H9 (cell line): Measurements from ENCODE around the gene USP20. TPM values are rescaled to one million over a fixed set of nuclear protein-coding genes. Genes with fewer than 3 reads are reported as not detected.

Experiments
- DNase-seq: peaks from one replicate; pipeline ENCODE4 v3.0.0-alpha.2; 2017
- H2AFZ ChIP-seq: one replicate; pipeline ENCODE4 v1.6.1; 2013; ENCODE audit warnings: mild to moderate bottlenecking, low read length, control low read depth, moderate library complexity
- H2AK5ac ChIP-seq: 2 replicates; pipeline ENCODE4 v1.6.1; 2013; ENCODE audit warnings: low read length, control low read depth, mixed read lengths; ENCODE audit not compliant: insufficient read length
- H2BK120ac ChIP-seq: one replicate; pipeline ENCODE4 v1.6.1; 2013; ENCODE audit warnings: low read depth, mild to moderate bottlenecking, low read length, control low read depth, inconsistent platforms; ENCODE audit not compliant: poor library complexity, severe bottlenecking
- H2BK12ac ChIP-seq: 2 replicates; pipeline ENCODE4 v1.6.1; 2013; ENCODE audit warnings: low read length, control low read depth, mixed read lengths, low read depth; ENCODE audit not compliant: insufficient read length
- H2BK15ac ChIP-seq: 2 replicates; pipeline ENCODE4 v1.6.1; 2013; ENCODE audit warnings: low read depth, low read length, control low read depth
- H2BK20ac ChIP-seq: one replicate; pipeline ENCODE4 v1.6.1; 2013; ENCODE audit warnings: low read depth, mild to moderate bottlenecking, low read length, control low read depth, inconsistent platforms; ENCODE audit not compliant: poor library complexity, severe bottlenecking
- H2BK5ac ChIP-seq: 2 replicates; pipeline ENCODE4 v1.6.1; 2013; ENCODE audit warnings: low read length, control low read depth, mixed read lengths; ENCODE audit not compliant: insufficient read length
- H3K14ac ChIP-seq: 2 replicates; pipeline ENCODE4 v1.6.1; 2013; ENCODE audit warnings: low read length, control low read depth; ENCODE audit not compliant: insufficient read depth
- H3K18ac ChIP-seq: 2 replicates; pipeline ENCODE4 v1.6.1; 2013; ENCODE audit warnings: low read depth, mild to moderate bottlenecking, mixed read lengths, low read length, control low read depth; ENCODE audit not compliant: insufficient read length
- H3K23ac ChIP-seq: 2 replicates; pipeline ENCODE4 v1.6.1; 2013; ENCODE audit warnings: low read length, control low read depth, mixed read lengths, low read depth; ENCODE audit not compliant: insufficient read length
- H3K23me2 ChIP-seq: 2 replicates; pipeline ENCODE4 v1.6.1; 2013; ENCODE audit warnings: low read depth, mild to moderate bottlenecking, mixed read lengths, low read length, control low read depth; ENCODE audit not compliant: insufficient read length, poor library complexity, severe bottlenecking
- H3K27ac ChIP-seq: 2 replicates; pipeline ENCODE4 v1.5.1; 2013; ENCODE audit warnings: low read length, control low read depth, mixed read lengths, low read depth; ENCODE audit not compliant: insufficient read length
- H3K27me3 ChIP-seq: 2 replicates; pipeline ENCODE4 v1.6.1; 2013; ENCODE audit warnings: low read length, control low read depth, inconsistent platforms; ENCODE audit not compliant: insufficient read depth
- H3K4ac ChIP-seq: 2 replicates; pipeline ENCODE4 v1.6.1; 2013; ENCODE audit warnings: low read depth, mild to moderate bottlenecking, control low read depth, inconsistent platforms, low read length, moderate library complexity
- H3K4me1 ChIP-seq: 2 replicates; pipeline ENCODE4 v1.6.1; 2013; ENCODE audit warnings: low read length, control low read depth, inconsistent platforms; ENCODE audit not compliant: insufficient read depth
- H3K4me2 ChIP-seq: 2 replicates; pipeline ENCODE4 v1.6.1; 2013; ENCODE audit warnings: low read length, control low read depth, mixed read lengths; ENCODE audit not compliant: insufficient read length, insufficient read depth
- H3K56ac ChIP-seq: 2 replicates; pipeline ENCODE4 v1.6.1; 2013; ENCODE audit warnings: low read depth, mild to moderate bottlenecking, mixed read lengths, low read length, control low read depth; ENCODE audit not compliant: insufficient read length
- H3K79me1 ChIP-seq: 2 replicates; pipeline ENCODE4 v1.6.1; 2013; ENCODE audit warnings: low read depth, mild to moderate bottlenecking, moderate library complexity, low read length, control low read depth, inconsistent platforms; ENCODE audit not compliant: insufficient read depth, poor library complexity, severe bottlenecking
- H3K79me2 ChIP-seq: 2 replicates; pipeline ENCODE4 v1.6.1; 2013; ENCODE audit warnings: low read length, control low read depth, inconsistent platforms; ENCODE audit not compliant: insufficient read depth
- H3K9ac ChIP-seq: 2 replicates; pipeline ENCODE4 v1.6.1; 2013; ENCODE audit warnings: low read length, control low read depth, mixed read lengths; ENCODE audit not compliant: insufficient read length; ENCODE audit errors: extremely low read depth
- H3K9me3 ChIP-seq: one replicate; pipeline ENCODE4 v1.6.1; 2013; ENCODE audit warnings: low read depth, low read length, inconsistent platforms; ENCODE audit not compliant: control insufficient read depth
- H3T11ph ChIP-seq: one replicate; pipeline ENCODE4 v1.6.1; 2013; ENCODE audit warnings: mild to moderate bottlenecking, low read length, control low read depth, inconsistent platforms
- H4K20me1 ChIP-seq: one replicate; pipeline ENCODE4 v1.6.1; 2013; ENCODE audit not compliant: control insufficient read depth, insufficient read length, insufficient read depth
- H4K5ac ChIP-seq: 2 replicates; pipeline ENCODE4 v1.6.1; 2013; ENCODE audit warnings: low read depth, mild to moderate bottlenecking, mixed read lengths, low read length, control low read depth; ENCODE audit not compliant: insufficient read length
- H4K8ac ChIP-seq: replicated peaks from 2 replicates; pipeline ENCODE4 v1.6.1; 2013; ENCODE audit warnings: low read length, control low read depth, mixed read lengths, low read depth; ENCODE audit not compliant: insufficient read length
- H4K91ac ChIP-seq: 2 replicates; pipeline ENCODE4 v1.6.1; 2013; ENCODE audit warnings: low read depth, mild to moderate bottlenecking, moderate library complexity, mixed read lengths, low read length, control low read depth; ENCODE audit not compliant: insufficient read length
- H3K27ac Mint-ChIP-seq, 3 experiments: 2 replicates in 2 of 3; 3 replicates in 1 of 3; pipeline ENCODE4 v1.8.0; 2020 to 2021; ENCODE audit warnings: mixed read lengths in 3 of 3, mild to moderate bottlenecking in 1 of 3, moderate library complexity in 1 of 3
- H3K27me3 Mint-ChIP-seq: 2 replicates; pipeline ENCODE4 v1.8.0; 2021; ENCODE audit warnings: low read depth, mild to moderate bottlenecking, moderate library complexity, mixed read lengths
- H3K36me3 Mint-ChIP-seq, 3 experiments: 2 replicates in 2 of 3; 3 replicates in 1 of 3; pipeline ENCODE4 v1.8.0; 2020 to 2021; ENCODE audit warnings: low read depth in 3 of 3, mixed read lengths in 3 of 3; ENCODE audit not compliant: insufficient read depth in 1 of 3
- H3K4me1 Mint-ChIP-seq, 2 experiments: 2 replicates each; pipeline ENCODE4 v1.8.0; 2020; ENCODE audit warnings: mixed read lengths in 2 of 2
- H3K4me3 Mint-ChIP-seq, 2 experiments: 2 replicates in 1 of 2; 3 replicates in 1 of 2; pipeline ENCODE4 v1.8.0; 2020 to 2021; ENCODE audit warnings: mild to moderate bottlenecking in 2 of 2, mixed read lengths in 2 of 2, moderate library complexity in 1 of 2
- H3K9me3 Mint-ChIP-seq, 2 experiments: 2 replicates in 1 of 2; 3 replicates in 1 of 2; pipeline ENCODE4 v1.8.0; 2020; ENCODE audit warnings: mild to moderate bottlenecking in 2 of 2, mixed read lengths in 2 of 2, moderate library complexity in 1 of 2
- CTCF ChIP-seq: fragments of 200-600 bp; sonication (generic); conservative IDR thresholded peaks from 3 replicates; pipeline ENCODE4 v1.8.0; 2021; ENCODE audit warnings: antibody characterized with exemption, mild to moderate bottlenecking
- WGBS: extraction: QIAGEN DNeasy Blood & Tissue Kit; methylation state at CpG from one replicate; pipeline ENCODE4 v1.1.7; 2013; ENCODE audit warnings: missing lambda C conversion rate, low lambda C conversion rate, mixed read lengths; ENCODE audit not compliant: insufficient read length; ENCODE audit errors: extremely low coverage; 5-methylcytosine and 5-hydroxymethylcytosine counted together
- total RNA-seq: library from RNA; stranded (reverse); gene quantifications from 2 replicates; pipeline ENCODE4 v1.2.1, GENCODE V29; 2021

USP20 gene
- total RNA-seq, 1 experiment from 2014 or later: 20.9 TPM

- Histone ChIP-seq H4K5ac (no peak overlapping the region), H3K56ac (no peak overlapping the region), H4K91ac (no peak overlapping the region), H2AFZ (no peak overlapping the region), H3K23me2 (no peaks in the 10 kb centered on the region), H2BK15ac (no peak overlapping the region), H2BK12ac (no peak overlapping the region), H3T11ph (no peak overlapping the region), H4K20me1 (no peaks in the 10 kb centered on the region), H4K8ac (no peak overlapping the region), H2BK20ac (no peak overlapping the region), H2BK120ac (no peak overlapping the region), H3K4ac (no peak overlapping the region), H3K4me2 (no peak overlapping the region), H2AK5ac (no peak overlapping the region), H3K9ac (no peak overlapping the region), H3K4me1 (no peaks in the 10 kb centered on the region), H2BK5ac (no peak overlapping the region), H3K27me3 (no peaks in the 10 kb centered on the region), H3K9me3 (no peaks in the 10 kb centered on the region), H3K18ac (no peak overlapping the region), H3K23ac (no peak overlapping the region), H3K79me1 (no peaks in the 10 kb centered on the region), H3K27ac (no peak overlapping the region), H3K79me2 (no peaks in the 10 kb centered on the region), H3K14ac (no peak overlapping the region)
- H3K36me3 Mint-ChIP-seq: peaks cover 2 to 16% (median 15%) of the 10 kb centered on the region in 3 experiments; a peak in 6 of 7 replicates
- H3K9me3 Mint-ChIP-seq: no peaks in the 10 kb centered on the region
- H3K4me3 Mint-ChIP-seq: no peak overlapping the region
- WGBS: no CpG with 5 or more reads among the region's 11 CpGs
- H3K4me1 Mint-ChIP-seq: 0 out of 4 replicates have a peak, but pooled peaks cover 0 to 2% of the 10 kb centered on the region in 2 experiments
- DNase-seq: no peak
- no peak overlapping the region; a peak in 1 of 7 replicates for H3K27ac Mint-ChIP-seq
- no peaks in the 10 kb centered on the region for H3K27me3 Mint-ChIP-seq
- no peak for TF ChIP-seq CTCF
Observed at GRCh38 chr9:129871046-129871445, 35.8 kb downstream of the USP20 start.
